Activated CD4-positive, alpha-beta T cell treated with anti-CD3 and anti-CD28 coated beads for 1 hour (primary cell): ENCODE data around the gene OSTF1.

Experiments
- DNase-seq: peaks from one replicate; pipeline ENCODE4 v3.0.0-alpha.2; 2020

The OSTF1 gene

DNA sequence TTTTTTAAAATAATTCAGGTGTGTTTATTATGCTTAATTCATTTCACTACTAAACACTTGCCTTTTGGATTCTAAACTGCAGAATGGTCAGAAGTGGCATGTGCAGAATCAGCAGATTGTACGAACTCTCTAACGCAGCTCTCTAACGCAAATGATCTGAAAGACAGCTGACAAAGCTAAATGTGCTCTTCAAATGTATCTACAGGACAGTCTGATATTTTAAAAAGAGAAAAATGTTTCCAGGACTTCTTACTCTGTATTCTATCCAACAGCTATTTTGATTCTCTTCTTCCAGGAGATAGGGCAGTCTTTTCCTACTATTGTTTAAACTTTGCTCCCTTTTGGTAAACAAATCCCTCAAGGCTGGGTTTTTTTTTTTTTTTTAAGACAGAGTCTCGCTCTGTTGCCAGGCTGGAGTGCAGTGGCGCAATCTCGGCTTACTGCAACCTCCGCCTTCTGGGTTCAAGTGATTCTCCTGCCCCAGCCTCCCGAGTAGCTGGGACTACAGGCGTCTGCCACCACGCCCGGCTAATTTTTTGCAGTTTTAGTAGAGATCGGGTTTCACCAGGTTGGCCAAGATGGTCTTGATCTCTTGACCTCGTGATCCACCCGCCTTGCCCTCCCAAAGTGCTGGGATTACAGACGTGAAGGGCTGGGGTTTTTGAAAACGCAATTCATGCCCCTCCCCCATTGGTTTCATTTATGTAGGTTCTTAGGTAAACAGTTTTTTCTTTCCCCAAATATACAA is 1.6 kb upstream of the OSTF1 start:
- no peak for DNase-seq

DNA sequence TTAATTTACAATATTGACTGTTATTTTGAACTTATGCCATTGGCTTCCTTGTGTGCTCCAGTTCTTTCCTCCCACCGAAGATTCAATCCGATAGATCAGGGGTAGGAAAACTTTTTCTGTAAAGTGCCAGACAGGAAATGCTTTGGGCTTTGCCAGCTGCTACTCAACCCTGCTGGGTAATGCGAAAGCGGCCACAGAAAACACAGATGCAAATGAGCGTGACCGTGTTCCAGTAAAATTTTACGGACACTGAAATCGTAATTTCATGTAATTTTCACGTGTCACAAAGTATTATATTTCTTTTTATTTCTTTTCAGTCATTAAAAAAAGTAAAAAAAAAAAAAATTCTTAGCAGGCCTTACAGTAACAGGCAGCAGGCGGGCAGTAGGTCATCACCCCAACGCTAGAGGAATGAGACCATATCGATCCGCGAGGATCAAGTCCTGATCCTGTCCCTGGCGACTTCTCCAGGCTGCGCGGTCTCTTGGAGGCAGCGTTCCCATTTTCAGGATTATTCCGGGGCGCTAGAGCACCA is 958 bp upstream of the OSTF1 start:
- DNase-seq: no peak

DNA sequence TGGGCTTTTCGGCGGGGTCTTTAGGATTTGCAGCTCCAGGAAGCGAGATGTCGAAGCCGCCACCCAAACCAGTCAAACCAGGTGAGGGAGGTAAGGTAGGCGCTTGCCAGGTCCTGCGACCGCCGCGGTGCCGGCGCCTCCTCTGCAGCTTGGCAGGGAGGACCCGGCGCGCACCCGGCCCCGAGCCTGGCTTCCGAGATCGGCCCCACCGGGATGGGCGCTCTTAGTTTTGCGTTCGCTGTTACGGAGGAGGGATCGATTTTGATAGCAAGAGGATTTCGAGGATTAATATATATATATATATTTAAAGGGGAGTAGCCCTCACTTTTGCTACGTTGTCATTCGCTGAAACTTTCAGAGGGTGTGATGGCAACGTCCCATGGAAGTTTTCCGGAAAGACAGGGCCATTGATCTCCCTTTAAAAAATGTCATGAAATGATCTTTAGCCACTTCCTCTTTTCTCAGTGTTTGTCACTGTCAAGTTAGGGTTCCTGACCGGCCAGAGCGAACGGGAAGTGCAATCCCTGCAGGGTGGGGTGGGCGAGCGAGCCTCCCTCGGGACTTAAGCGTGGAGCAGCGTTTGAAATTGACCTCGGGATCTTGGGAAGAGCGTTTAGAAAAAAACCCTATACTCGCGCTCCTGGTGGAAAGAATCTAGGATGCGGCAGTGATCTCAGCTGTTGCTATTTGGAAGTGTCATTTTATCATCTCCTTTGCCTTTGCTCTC is 495 bp downstream of the OSTF1 start:
- DNase-seq: no peak

GRCh38 chr9:75089373-75089766 is 1.1 kb downstream of the OSTF1 start:
- DNase-seq: no peak

- no peak for DNase-seq
Measured at GRCh38 chr9:75090579-75090978, 2.3 kb downstream of the OSTF1 start.

GRCh38 chr9:75092766-75093165 is 4.5 kb downstream of the OSTF1 start:
- DNase-seq: no peak

- DNase-seq: no peak
Measured at GRCh38 chr9:75096796-75097195, 8.5 kb downstream of the OSTF1 start.

DNA sequence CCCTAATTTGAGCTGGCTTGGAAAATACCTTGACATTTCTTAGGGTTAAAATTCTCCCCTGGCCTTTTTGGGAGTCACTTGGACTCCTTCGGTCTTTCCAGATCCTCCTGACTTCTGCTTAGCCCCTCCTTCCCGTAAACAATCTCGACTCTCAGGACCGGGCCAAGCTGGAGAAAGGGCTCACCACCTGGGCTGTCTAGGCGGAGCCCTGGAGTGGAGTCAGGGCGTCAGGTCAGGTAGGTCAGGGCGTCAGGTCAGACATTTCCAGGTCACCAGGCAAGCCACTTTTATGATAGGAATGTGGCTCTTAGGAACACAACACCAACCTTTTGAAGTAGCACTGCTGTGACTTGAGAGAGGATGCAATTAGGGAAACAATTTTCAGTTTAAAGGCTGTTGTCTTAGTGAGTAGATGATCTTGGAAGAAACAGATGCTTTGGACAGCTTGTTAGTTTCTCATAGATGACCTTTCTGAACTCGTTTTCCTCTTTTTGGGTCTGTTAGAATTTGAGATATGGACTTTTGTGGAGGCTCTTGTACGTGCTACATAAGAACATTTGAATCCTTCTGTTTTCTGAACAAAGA is 12.8 kb downstream of the OSTF1 start:
- DNase-seq: no peak

DNA sequence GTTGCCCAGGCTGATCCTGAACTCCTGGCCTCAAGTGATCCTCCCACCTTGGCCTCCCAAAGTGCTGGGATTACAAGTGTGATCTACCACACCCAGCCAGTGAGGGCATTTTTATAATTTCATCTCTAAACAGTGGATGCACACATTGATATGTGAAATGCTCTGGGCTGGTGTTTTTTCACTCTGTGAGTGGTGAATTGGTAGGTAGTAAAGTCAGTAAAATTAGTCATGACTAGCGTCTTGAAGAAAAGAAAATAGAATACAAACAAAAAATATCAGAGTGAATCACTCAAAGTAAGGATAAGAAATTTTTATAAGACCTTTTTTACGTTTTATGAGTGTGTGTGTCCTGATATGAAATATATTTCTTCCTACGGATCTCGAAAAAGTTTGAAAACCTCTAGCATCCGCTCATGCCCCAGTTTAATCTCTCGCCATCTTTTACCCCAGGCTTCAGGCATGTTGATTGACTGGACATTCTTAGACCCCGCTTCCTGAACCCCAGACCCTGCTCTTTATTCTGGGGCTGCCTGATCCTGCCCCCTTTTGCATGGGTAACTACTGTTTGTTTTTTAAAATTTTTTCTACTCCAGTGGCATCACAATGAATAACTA is 14.0 kb downstream of the OSTF1 start:
- DNase-seq: no peak

DNA sequence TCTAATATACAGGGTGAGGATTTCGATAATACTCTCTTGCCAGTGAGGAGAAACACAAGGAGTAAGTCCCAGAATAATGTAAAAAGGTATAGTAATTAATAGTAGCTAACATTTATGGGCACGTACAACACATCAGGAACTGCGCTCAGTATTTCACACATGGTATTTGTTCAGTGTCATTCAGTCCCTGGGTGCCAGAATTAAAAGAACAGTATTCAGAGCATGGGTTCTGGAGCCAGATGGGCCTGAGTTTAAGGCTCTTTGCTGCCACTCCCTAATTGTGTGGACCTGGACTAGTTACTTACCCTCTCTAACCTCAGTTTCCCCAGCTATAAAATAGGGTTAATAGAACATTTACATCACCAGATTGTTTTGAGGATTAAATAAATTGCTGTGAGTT is 16.3 kb downstream of the OSTF1 start:
- no peak for DNase-seq

GRCh38 chr9:75105019-75105540 is 16.8 kb downstream of the OSTF1 start:
- no peak for DNase-seq

DNA sequence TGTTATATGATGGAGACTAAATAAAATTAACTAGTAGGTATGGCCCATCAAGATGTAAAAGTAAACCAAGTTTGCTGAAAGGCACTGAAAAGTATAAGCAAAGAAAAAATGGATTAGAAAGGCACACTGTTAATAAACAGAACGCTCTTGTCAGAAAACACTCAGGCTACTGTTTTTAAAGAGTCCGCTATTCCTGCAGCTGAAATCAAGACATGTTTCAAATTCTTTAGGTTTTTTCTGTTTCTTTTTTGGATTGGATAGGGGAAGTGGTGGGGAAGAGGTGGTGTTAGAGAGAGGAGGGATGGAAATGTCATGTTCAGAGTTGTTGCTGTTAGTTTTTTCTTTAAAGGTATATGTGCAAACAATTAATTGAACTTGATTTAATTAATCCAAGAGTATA is 17.5 kb downstream of the OSTF1 start:
- DNase-seq: no peak

DNA sequence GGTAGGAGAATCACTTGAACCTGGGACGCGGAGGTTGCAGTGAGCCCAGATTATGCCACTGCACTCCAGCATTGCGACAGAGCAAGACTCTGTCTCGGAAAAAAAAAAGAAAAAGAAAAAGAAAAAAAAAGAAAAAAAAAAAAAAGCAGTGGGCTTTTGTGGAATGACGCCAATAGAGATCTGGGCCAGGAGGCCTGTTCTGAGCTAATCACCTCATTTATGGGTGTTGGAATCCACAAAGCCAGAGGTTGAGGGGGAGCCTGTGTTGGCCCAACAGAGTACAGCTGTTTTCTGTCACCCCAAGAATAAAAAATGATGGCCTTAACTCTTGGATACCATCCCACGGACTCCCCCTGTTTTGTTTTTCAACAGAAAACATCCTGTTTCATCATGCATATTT is 18.5 kb downstream of the OSTF1 start:
- no peak for DNase-seq

GRCh38 chr9:75108571-75108970 is 20.3 kb downstream of the OSTF1 start:
- no peak for DNase-seq

- no peak for DNase-seq
Measured at GRCh38 chr9:75109210-75109839, 21.0 kb downstream of the OSTF1 start.

GRCh38 chr9:75111019-75111622 is 22.8 kb downstream of the OSTF1 start:
- no peak for DNase-seq

GRCh38 chr9:75112789-75113188 is 24.5 kb downstream of the OSTF1 start:
- no peak for DNase-seq

DNA sequence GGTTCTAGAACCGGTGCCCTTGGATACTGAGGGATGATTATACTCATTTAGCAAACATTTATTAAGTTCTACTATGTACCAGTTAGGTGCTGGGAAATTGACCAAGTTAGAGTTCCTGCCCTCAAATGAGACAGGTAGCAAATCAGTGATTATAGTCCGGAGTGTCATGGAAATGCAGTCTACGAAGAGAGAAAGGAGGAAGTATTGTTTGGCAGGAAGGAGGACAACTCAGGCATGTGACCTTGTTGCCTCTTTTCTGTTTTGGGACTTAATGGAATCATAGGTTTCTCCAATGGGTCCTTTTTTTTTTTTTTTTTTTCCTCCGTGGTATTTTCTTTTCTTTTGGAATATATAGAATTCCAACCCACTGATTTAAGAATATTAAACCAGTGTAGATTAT is 28.0 kb downstream of the OSTF1 start:
- no peak for DNase-seq

- DNase-seq: no peak
Measured at GRCh38 chr9:75117564-75117963, 29.2 kb downstream of the OSTF1 start.

DNA sequence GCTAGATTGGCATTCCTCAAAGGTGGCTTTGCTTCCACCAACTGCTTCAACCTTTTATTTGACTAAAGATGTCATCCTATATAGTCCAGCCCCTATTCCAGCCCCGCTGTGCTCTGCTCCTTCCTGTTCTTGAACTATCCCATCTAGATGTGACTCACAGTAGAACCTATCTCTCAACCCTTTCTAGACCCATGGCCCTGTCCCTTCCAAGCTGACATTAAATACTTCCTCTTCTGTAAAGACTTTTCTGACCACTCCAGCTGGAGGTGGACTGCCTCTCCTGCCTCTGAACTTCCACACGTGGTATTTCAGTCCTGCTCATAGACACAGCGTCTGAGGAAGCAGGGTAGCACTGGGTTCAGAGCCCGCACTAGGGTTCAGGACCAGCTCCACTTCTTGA is 32.4 kb downstream of the OSTF1 start:
- no peak for DNase-seq

DNA sequence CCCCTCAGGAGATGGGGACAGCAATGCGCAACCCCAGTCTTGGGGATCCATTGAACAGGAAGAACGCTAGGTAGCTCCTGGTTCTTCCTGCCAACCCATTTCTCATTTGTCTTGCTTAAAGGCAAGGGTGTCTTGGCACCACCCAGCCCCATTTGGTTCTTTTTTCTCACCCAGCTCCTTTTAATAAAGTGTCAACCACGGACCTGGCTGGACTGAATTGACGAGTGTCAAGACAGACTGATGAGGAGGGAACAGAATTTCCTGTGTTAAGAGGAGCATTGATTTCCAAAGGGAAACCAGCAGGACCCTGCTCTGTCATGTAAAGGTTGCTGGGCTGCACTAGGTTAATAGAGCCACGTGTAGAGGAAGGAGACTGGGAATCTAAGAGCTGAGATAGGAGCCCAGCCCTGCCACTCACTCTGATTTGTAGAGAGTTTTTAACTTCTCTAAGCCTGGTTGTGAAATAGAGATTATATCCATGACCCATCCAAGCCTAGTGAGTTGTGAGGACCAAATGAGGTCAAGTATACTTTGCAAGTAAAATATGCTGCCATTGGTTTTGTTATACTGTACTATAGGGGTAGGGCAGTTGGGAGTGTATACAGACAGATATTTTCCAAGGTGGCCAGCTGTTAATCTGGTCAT is 33.7 kb downstream of the OSTF1 start:
- no peak for DNase-seq

- DNase-seq: no peak
Measured at GRCh38 chr9:75123696-75124095, 35.4 kb downstream of the OSTF1 start.
